NCI-H2029 (cell line): ENCODE results near the gene FARP2.
A peak's percentile ranks its signal among the peaks of the same experiment; 100 is the strongest.
"Not testable (repeated sequence)": the region's sequence is repeated elsewhere in the genome, so short reads cannot be mapped to it uniquely, and the experiment has no call there.

Experiments
- DNase-seq: peaks from one replicate; lab custom pipeline; 2025; lab: John Stamatoyannopoulos, UW

The FARP2 gene, protein sequence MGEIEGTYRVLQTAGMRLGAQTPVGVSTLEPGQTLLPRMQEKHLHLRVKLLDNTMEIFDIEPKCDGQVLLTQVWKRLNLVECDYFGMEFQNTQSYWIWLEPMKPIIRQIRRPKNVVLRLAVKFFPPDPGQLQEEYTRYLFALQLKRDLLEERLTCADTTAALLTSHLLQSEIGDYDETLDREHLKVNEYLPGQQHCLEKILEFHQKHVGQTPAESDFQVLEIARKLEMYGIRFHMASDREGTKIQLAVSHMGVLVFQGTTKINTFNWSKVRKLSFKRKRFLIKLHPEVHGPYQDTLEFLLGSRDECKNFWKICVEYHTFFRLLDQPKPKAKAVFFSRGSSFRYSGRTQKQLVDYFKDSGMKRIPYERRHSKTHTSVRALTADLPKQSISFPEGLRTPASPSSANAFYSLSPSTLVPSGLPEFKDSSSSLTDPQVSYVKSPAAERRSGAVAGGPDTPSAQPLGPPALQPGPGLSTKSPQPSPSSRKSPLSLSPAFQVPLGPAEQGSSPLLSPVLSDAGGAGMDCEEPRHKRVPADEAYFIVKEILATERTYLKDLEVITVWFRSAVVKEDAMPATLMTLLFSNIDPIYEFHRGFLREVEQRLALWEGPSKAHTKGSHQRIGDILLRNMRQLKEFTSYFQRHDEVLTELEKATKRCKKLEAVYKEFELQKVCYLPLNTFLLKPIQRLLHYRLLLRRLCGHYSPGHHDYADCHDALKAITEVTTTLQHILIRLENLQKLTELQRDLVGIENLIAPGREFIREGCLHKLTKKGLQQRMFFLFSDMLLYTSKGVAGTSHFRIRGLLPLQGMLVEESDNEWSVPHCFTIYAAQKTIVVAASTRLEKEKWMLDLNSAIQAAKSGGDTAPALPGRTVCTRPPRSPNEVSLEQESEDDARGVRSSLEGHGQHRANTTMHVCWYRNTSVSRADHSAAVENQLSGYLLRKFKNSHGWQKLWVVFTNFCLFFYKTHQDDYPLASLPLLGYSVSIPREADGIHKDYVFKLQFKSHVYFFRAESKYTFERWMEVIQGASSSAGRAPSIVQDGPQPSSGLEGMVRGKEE

DNA sequence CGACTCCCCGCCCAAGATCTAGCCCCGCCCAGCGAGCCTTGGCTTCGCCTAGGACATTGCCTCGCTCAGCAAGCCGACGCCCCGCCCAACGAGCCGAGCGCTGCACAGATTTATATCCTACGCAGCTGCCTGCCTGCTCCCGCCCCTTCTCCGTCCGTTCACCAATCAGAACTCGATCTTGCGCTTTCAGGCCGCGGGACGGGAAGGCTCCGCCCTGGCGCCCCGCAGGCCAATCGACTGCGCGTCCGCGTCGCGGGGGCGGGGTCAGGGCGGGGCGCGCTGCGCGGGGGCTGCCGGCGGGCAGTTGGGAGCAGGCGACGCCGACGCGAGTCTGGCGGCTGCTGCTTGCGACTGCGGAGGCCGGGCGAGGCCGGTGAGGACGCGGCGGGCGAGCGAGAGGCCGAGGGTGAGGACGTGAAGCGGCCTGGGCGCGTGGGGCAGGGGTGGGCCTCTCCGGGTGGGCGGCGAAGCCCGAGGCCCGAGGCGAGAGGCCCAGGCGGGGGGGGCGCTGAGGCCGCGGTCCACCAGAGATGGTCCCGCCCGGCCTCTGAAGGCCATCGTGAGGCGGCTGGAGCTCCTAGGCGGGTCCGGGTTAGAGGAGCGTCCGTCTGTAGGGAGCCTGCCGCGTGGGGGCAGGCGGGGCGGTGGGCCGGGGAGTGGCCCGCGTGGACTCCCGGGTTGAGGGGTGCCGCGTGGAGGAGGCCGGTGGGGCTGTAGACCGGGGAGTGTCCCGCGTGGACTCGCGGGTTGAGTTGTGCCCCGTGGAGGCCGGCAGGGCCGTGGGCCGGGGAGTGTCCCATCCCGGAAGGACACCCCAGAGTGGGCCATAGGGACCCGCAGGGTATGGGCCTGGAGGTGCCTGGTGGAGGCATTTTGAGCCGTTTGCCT, at the start of gene FARP2:
FARP2 (plus strand) TSS at position 303 of the 888 bp plus-strand sequence. CDS start 16,823 bp downstream, outside the sequence.
- peak; percentile 99 for DNase-seq

DNA sequence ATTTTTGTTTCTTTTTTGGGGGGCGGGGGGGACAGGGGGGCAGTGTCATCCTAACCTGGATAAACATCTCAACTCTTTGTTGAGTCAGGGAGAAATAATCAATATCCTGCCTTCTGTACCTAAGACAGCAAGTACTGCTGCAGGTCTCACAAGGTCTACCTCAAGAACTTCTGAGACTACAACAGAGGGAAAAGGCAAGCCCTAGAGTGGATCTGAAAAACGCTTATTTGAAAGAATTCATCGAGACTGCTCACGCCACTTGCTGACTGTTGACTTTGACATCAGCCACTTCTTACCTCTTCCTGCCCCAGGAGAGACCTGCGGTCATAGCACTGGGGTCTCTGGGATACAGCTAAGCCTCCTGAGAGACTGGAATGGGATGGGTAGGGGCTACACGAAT, 49.0 kb upstream of the FARP2 start:
- no peak for DNase-seq

DNA sequence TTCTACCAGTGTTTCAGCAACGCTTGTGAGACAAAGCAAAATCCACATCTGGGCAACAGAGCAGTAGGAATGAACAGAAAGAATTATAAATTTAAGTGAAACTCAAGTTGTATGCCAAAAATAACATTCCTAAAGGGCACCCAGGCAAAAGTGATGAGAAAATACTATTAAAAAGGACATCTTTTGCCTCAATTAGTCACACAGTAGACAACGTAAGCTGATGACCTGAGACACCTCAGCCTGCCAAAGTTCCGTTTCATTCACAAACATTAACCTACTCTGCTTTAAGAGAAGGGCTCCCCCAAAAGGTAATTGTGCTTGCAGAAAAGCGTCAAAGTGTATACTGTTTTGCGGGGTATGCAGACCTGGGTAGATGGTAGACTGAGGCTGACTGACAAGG, 47.8 kb upstream of the FARP2 start:
- DNase-seq = no peak

DNA sequence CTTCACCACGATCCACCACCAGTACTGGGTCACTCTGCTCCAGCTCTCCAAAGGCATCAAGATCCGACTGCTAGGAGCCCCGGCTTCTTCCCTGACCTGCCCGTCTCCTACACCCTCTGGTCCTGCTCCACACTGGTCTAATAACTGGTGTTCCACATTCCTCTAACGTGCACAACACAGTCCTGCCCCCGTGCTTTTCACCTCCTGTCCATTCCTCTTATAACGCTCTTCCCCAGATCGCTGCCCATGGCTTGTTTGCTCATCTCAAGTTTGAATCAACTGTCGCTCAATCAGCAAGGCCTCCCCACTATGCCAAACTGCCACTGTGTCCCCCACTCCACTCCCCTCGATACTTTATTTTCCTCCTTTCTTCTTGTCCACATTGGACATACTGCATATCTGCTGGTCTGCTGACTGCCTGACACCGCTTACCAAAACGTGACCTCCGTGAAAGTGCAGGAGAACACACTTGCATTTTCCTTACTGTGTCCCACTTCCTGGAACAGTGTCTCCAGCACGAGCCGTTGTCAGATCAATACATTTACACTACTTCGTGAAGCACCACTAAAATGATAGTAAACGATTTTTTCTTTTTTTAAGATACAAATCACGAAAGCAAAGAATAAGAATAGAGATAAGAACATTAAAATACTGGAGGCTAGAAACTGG, 47.1 kb upstream of the FARP2 start:
- DNase-seq = no peak

DNA sequence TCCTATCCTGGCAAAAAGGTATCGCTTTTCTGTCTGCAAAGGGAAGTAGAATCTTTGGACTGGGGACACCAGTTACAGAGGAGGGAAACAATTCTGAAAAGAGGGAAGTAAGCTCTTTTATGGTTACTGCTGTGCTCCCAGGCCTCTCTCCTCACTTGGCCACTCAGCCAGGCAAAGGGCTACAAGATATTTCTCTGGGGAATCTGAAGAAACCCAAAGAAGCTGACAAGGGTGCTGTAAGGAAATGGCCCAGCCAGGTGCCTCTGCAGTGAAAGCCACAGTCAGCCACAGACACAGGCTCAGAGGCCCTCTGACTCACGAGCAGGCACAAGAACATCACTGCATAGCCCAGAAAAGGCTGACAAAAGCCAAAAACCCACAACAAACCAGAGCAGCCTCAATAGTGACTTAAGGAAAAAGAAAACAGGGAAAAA, 46.4 kb upstream of the FARP2 start:
- no peak for DNase-seq

DNA sequence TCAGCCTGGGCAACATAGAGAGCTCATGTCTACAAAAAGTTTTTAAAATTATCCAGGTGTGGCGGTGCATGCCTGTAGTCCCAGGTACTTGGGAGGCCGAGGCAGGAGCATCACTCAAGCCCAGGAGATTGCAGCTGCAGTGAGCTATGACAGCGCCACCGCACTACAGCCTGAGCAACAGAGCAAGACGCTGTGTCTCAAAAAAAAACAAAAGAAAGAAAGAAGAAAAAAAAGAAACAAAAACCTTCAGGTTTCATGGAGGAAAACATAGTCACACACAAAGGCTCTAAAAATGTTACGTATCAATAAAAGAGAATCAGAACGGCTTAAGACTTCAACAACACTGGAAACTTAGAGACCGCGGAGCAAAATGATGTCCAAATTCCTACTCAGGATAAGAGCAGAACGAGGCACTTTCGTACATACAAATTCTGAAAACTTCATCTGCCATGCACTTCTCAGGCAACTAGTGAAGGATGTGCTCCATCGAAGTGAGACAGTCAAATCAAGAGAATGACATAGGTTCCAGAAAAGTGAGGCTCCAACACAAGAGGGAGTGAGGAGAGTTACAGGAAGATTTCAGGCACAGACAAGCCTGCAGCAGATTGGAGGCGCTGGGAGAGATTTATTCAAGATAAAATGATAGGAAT, 45.0 kb upstream of the FARP2 start:
- DNase-seq = no peak

DNA sequence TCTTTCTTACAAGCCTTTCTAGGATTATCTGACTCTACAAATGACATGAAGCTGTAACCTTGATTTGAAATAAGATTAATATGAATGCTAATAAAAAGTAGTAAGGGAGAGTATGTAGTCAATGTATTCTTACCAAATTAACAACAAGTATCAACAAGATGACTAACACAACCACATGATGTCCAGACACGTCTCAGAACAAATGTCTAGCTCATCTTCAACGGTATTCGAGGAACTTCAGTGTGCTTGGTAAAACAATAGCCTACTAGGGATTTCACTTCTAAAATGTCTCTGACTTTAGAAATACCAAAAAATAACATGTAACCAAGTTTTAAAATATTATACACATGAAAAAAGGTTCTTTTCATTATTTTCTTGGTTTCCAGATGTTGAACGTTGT, 44.0 kb upstream of the FARP2 start:
- DNase-seq = no peak

DNA sequence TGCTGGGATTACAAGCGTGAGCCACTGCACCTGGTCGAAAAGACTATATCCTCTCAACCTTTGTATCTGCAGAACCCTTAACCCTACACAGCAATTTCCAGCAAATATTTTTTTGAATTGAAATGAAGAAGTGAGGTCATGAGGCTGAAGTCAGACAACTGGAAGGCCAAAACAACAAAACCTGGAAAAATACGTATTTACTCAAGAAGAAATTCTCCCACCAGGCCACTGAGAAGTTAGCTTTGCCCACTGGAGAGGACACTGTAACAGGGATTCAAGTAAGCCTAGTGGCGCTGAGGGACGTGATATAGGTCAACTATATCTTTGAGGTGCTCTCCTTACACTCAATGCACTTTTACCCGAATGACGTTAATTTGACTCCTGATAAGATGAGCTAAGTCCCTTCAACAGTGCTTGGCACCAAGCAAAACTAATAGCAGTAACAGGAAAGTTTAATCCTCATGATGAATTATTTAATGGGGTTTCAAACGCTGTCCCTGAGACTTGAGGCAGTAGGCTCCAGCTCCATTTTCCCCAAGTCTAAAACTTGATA, 42.5 kb upstream of the FARP2 start:
- no peak for DNase-seq

DNA sequence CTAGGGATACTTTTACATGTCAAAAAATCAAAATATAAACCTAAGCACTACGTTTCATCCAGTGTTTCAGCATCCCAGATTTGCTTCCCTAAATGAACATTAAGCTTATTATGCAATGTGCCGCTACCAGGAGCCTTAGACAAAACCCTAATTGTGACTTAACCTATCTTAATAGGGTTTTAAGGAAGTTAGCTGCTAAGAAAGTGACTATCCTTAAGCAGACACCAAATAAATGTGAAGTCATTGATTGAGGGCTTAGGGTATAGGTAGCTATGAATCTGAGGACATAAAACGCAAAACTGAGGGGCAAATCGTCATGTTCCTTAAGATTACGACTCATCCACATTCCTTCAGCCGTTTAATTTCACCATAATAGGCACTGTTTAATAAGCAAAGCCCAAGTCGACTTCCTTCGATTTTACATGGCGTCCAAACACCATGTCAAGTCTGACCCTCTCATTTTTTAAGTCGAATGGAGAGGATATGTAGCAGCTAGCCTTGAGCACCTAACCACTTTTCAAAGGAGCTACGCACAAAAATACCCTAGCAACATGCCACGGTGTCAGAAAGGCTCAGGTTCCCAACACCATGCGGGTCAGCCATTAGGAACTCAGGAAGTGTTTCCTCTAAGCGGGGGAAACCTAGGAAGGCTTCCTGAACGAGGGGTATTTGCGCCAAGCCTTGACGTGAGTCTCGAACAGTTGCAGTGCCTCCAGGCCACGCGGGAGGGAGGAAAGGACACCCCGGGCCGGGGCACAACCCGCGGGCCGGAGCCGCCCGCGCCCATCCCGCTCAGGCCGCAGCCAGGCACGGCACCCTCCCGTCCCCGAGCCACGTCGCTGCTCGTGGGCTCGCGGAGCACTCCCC, 41.6 kb upstream of the FARP2 start:
- DNase-seq = peak; percentile 46

DNA sequence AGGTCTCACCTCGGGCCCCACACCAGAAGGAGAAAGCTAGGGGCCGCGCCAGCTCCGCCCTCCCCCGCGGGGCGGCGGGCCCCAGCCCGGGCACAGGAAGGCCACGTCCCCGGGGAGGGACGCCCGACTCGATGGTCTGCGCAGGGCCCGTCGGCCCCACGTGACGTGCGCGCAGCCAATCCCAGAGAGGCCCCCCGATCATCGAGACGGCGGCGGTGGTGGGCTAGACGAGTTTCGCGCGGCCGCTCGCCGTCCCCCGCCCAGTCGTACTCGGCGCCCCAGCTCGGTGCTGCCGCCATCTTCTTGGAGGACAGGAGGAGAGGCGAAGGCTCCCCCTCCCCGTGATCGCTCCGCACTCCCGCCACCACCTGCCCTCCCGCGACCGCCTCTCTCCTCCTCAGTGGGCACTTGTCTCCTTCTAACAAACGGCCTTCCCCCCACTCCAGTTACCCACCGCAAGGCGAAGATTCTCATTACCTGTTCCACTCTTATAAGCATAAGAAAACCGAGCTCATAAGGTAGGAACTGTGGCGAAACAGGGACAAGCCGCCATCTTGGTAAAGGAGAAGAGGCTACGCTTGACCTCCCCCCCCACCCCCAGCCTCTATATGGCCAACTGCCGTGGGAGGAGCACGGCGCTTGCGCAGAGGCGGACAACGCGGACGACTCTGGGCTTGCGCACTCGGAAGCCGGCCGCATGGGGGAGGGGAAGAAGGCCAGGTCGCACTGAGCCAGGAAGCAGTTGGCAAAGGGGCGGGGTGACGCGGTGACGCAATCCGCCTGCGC, 40.8 kb upstream of the FARP2 start, which contains the start of gene HDLBP:
HDLBP (minus strand) TSS at position 580 of the 786 bp plus-strand sequence. CDS start 48,803 bp downstream, outside the sequence.
- peak; percentile 98 for DNase-seq

DNA sequence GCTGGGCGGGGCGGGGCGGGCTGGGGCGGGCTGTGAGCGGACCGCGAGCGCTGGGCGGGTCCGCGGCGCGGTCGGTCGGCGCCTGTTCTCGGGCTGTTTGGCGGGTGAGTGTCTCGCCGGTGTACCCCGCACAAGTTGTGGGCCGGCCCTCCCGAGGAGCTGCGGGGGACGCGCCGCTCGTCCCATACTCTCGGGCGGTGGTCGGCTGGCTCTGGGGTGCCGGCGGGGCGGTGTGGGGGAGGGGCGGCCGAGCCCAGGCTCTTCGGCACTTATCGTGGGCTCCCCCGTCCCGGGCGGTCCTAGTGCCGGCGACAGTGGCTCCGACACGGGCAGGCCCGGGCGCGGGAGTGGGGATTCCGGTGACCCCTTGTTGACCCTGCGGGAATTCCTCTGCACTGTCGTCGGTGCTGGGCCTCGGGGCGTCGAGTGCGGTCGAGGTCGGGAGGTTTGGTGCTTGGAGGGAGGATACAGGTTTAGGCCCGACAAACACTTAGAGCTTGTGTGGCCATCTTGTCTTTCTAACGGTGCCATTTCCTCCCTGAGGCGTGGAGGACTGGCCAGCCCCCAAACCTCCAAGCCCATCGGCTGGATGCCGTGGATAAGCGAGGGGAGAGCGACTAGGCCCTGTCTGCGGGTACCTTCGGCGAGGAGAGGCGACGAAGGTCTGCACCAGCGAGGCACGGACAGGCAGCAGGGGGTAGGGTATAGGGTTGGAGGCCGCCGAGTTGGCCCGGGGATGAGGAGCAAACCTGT, 40.0 kb upstream of the FARP2 start, which contains the start of gene SEPTIN2:
SEPTIN2 (plus strand) TSS at position 47 of the 753 bp plus-strand sequence. CDS start 8,308 bp downstream, outside the sequence.
- peak; percentile 30 for DNase-seq

DNA sequence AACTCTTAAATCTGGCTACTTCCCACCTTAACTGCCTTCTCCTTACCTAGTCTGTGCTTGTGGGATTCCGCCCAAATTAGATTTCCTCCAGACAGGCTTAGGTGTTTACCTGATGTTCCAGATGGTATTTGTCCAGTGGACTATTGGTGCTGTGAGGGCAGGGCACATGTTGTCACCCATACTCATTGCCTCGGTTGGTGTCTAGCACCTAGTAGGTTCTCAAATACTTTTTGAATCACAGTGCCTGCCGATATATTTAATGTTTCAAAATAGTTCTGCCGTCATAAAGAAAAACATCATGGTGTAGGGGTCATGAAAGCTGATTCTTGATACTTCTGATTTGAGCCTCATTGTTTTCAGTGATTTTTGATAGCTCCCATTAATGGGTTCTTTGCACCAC, 39.3 kb upstream of the FARP2 start:
- no peak for DNase-seq

DNA sequence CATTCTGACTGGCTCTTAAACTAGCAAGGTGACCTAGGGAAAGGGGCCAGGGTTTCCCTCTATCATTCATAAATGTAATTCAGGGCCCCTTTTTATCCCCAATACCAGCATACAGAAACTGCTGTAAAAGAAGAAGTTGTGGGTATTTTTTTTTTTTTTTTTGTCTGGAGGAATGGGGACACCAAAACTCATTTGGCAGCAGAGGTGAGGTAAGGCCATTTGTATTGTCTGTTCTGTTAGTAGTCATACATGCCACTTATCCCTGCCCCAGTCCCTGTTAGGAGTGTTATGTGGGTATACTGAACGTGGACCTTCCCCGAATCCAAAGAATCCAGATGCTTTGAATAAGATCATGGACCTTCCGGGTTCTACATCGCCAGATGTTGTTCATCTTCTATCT, 38.7 kb upstream of the FARP2 start:
- no peak for DNase-seq

DNA sequence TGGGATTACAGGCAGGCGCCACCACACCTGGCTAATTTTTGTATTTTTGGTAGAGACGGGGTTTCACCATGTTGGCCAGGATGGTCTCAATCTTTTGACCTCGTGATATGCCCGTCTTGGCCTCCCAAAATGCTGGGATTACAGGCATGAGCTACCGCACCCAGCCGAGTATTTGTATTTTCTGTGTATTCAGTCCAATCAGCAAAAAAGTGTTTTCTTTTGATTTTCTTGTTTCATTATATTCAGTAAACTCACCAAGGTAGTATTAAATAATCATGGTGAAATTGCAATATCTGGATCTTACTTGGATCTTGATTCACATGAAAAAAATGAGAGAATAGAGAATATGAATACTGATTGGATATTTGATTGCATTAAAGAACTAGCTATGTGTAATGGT, 37.3 kb upstream of the FARP2 start:
- DNase-seq = not testable (repeated sequence)

DNA sequence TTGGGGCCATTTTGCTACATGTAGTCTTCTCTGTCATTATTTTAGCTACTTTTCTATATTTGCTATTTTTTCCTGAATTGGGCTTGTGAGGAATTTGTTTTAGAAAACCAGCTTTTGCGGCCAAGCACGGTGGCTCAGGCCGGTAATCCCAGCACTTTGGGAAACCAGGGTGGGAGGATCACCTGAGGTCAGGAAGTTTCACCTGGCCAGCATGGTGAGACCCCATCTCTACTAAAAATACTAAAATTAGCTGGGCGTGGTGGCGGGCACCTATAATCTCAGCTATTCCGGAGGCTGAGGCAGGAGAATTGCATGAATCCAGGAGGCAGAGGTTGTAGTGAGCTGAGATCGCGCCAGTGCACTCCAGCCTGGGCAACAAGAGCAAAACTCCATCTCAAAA, 35.7 kb upstream of the FARP2 start:
- DNase-seq = no peak

DNA sequence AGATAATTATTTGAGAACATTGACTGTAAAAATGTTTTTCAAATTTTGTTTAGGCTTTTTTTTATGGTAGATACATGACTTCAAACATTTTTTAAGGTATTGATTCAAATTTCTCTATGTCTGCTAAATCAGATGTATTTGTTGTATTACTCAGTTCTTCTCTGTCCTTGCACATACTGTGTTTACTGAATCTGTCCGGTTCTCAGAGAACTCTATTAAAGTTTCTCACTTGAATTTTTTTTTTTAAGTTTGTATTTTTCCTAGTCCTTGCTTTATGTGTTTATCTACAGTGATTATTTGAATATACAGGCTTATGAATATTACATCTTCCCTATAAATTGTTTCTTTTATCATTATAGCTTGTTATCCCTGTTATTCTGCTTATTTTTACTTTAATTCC, 35.1 kb upstream of the FARP2 start:
- no peak for DNase-seq

DNA sequence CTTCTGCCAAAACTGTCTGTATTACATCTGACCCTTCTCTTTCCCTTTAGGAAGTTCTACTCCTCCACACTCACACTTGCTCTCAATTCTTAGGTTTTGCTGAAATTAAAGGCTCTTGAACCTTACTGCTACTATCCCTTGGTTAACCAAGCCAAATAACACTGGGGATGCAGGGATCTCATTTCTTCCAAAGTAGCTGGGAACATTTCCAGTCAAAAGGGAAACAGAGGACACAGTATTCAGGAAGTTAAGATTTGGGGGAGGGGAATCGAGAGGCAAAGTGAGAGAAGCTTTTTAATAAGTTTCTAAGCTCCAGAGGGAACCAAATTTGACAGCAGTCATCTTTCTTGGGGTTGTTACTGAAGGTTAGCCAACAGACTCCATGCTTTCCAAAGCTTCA, 34.2 kb upstream of the FARP2 start:
- no peak for DNase-seq
